HG02938 (cell line): ENCODE measurements around the gene RGS14.

Source experiments
- ATAC-seq: cut with Tn5 transposase; IDR thresholded peaks from one replicate; pipeline ENCODE4 v1.9.1; 2021; ENCODE audit warnings: mild to moderate bottlenecking, moderate library complexity; ENCODE audit not compliant: unreplicated experiment

The RGS14 gene, protein sequence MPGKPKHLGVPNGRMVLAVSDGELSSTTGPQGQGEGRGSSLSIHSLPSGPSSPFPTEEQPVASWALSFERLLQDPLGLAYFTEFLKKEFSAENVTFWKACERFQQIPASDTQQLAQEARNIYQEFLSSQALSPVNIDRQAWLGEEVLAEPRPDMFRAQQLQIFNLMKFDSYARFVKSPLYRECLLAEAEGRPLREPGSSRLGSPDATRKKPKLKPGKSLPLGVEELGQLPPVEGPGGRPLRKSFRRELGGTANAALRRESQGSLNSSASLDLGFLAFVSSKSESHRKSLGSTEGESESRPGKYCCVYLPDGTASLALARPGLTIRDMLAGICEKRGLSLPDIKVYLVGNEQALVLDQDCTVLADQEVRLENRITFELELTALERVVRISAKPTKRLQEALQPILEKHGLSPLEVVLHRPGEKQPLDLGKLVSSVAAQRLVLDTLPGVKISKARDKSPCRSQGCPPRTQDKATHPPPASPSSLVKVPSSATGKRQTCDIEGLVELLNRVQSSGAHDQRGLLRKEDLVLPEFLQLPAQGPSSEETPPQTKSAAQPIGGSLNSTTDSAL

DNA sequence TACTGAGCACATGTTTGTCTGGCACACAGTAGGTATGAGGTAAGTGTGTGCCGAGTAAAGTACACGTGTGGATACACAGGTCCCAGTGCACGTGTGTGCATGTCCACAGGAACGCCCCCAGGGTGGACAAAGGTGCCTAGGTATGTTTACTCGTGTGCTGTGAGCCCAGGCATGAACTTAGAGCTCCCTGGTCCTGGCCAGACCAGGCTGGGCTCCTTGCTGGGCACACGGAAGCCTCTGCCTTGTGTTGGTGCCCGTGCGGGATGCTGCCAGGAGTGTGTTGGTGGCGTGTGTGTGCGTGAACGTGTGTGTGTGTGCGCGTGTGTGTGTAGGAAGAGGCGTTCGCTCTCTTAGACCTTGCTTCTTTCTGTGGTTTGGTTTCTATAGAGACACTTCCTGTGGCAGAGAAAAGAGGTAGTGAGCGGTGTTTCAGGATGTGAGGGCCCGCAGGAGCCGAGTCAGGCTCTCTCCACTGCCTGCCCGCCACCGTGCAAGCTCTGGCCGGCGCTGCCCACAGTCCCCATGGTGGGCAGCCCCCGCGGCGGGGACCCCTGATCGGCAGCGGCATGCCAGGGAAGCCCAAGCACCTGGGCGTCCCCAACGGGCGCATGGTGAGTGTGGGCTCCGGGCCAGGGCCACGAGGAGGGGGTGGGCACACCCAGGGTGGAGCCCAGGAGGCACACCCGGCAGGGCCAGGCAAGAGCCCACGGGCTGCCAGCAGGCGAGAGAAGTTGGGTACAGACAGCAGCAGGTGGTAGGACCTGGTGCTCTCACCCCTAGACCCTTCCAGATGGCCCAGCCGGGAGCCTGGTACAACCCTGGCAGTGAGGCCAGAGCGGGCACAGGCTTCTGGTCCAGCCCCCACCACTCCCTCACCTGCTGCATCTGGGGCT, at the start of gene RGS14:
Gene RGS14, plus strand, starts transcription at position 466 of the 893 bp plus-strand sequence. Its CDS starts 101 bp downstream, at position 567.
- ATAC-seq, result peak; percentile 93

- ATAC-seq, result no peak
Measured at GRCh38 chr5:177308740-177309139, 49.0 kb upstream of the RGS14 start.

- no peak for ATAC-seq
Measured at GRCh38 chr5:177309351-177310191, 48.2 kb upstream of the RGS14 start.

- no peak for ATAC-seq
Measured at GRCh38 chr5:177310332-177310731, 47.4 kb upstream of the RGS14 start.

DNA sequence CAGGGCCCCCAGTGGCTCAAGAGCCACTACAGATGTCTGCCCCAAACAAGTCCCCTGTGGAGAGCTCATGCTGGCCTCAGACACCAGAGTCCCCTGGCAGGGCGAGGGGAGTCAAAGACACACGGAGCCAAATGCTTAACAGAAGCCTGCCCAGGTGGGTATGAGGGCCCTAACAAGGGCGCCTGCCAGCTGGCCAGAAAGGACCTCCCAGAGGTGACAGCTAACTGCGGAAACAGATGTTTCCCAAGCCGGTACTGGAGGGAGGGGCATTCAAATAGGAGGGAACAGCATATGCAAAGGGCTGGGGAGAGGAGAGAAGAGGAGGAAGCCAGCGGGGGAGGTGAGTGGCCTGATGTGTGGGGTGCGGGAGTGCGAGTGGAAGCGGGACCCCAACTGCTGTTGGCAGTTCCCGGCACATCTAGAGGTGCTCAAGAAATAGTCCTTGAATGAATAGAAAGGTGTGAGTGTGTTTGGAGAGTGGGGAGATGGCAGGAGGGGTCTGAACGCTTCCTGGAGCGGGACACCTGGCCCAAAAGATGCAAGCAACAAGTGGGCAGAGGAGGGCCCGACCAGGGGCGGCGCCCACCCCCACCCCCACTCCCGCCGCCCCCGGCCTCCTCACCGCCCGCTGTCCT, 46.9 kb upstream of the RGS14 start:
- no peak for ATAC-seq

DNA sequence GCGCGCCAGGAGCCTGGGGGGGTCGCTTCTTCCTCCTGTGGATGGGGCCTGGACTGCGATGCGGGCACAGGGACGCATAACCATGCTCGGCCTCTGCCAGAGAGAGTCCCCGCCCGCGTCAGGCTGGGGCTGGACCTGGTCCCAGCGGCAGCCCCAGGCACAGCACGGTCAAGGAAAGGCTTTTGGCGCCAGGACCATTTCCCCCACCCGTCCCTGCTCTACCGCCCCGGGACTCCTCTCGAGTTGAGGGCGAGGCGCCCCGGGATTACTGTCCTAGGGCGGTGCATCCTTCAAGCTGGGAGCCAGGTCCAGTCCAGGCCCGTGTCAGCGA, 46.4 kb upstream of the RGS14 start:
- ATAC-seq, result no peak

DNA sequence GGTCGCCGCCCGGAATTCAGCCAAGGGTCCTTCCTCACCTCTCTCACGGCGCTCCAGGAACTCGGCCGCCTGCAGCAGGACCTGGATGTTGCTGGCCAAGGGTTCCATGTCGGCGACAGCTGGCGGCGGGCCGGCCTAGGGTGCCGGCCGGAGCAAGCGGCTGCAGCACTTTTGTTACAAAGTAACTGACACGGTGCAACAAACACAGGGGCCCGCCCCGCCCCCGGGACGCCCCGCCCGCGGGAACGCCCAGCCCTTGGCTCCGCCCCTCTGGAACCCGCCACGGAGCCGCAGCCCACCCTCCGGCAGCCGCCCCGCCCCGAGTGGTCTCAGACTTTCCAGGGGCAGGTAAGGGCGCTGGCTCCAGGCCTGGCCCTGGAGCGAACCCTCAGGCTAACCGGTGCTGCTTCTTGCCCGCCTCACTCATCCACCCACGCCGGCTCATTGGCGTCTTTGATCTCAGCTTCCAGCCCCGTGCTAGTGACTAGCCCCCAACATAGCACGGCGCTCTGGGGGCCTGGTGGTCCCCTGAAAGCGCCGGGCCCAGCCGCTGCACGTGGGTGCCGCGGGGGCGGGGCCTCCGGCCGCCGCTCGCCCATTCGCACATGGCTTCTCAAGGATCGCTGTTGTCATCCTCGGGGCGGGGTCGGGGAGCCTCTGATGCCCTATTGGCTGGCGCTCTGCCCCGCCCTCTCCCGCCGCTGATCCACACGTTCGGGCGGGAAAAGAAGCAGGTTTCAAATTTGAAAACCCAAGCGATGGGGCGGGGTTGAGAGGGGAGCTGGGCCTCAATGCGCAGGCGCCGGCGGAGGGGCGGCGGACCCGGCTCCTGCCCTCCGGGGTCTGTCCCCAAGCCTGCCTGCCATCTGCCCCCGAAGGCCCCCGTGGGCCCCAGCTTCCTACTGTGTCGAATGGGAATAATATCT, 45.7 kb upstream of the RGS14 start, which contains the start of gene MXD3:
Gene MXD3, minus strand, starts transcription at position 176 of the 926 bp plus-strand sequence. Its CDS starts 68 bp downstream, at position 108.
- peak; percentile 78 for ATAC-seq

- ATAC-seq, result peak; percentile 28
Measured at GRCh38 chr5:177312649-177313181, 45.0 kb upstream of the RGS14 start.

- no peak for ATAC-seq
Measured at GRCh38 chr5:177313561-177314259, 44.0 kb upstream of the RGS14 start.

GRCh38 chr5:177314376-177315342, 43.1 kb upstream of the RGS14 start:
- ATAC-seq, result no peak

DNA sequence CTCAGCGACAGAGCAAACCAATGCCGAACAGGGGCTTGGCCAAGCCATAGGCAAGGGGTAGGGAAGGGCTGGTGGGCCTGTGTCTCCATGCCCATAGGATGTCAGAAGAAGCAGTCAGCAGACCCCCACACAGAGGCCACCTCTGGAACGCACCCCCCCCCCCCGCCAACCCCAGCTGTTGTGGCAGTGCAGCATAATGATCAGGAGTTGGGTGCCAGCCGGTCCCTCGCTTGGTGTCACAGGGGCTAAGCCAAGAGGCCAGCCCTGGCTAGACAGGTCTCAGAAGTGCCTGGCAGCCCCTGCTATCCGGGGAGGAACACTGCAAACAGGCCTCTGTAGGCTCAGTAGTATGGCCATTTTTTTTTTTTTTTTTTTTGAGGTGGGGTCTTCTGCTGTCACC, 42.3 kb upstream of the RGS14 start:
- no peak for ATAC-seq

DNA sequence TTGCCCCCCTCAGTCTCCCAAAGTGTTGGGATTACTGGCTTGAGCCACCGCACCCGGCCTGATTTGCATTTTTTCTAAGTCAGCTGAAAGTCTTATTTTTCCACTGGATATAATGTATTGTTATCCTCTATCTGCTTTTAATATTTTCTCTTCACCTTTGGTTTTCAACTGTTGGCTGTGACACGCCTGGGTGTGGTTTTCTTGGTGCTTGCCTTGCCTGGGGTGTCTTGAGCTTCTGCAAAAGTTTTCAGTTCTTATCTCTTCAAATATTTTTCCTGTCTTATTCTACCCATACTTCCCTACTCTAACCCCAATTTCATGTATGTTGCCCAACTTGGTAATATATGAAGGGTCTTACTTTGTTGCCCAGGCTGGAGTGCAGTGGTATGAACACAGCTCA, 41.7 kb upstream of the RGS14 start:
- no peak for ATAC-seq

- ATAC-seq, result no peak
Measured at GRCh38 chr5:177317959-177318377, 39.8 kb upstream of the RGS14 start.

DNA sequence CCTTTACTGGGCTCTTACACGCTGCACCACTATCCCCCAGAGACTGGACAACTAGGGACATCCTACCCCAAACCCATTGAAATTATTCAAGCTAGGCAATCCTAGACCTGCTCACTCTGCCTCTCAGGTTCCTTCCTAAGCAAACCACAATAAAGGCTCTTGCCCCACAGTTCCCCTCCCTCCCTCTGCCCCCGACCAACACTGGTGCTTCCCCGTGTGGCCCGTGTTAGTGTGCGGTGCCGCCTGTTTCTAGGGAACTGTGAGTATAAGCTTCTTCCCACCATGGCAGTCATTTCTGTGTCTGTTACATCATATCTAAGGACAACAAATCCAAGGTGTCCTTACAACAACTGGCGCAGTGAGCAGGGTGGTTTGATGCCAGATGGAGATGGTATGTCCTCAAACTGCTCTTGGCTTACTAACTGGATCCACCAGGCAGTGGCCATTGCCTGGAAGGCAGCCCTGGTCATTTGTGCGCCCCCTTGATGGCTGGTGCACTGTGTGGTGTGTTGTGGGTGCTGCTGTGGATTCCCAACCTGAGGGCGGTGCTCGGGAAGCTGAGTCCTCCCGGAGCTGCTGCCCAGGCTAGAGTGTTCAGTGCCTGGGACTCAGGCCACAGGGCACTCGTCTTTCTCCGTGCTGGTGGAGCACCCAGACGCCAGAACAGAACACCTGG, 37.7 kb upstream of the RGS14 start:
- no peak for ATAC-seq

GRCh38 chr5:177320879-177321278, 36.8 kb upstream of the RGS14 start:
- ATAC-seq, result no peak

- no peak for ATAC-seq
Measured at GRCh38 chr5:177325868-177326381, 31.8 kb upstream of the RGS14 start.
